Transverse colon (tissue), 4 donors: ENCODE measurements around the gene FSIP2.

Source experiments
- CTCF ChIP-seq, 5 experiments: fragments of 200-600 bp in 3 of 5; fragments of 450-650 bp in 2 of 5; sonication (generic) in 3 of 5; IDR thresholded peaks; 1 replicate in 2 of 5; 2 replicates in 3 of 5; pipeline ENCODE4 v1.5.1; 2016 to 2017; ENCODE audit warnings: antibody characterized with exemption in 5 of 5, inconsistent platforms in 3 of 5, mild to moderate bottlenecking in 2 of 5, moderate library complexity in 1 of 5
- EP300 ChIP-seq: sonication (generic); formaldehyde crosslinking; IDR thresholded peaks from one replicate; pipeline ENCODE4 v1.6.1; 2017; ENCODE audit warnings: antibody characterized with exemption, low read depth
- POLR2A ChIP-seq: fragments of 450-650 bp; IDR thresholded peaks from one replicate; pipeline ENCODE4 v1.6.1; 2016; ENCODE audit warnings: antibody characterized with exemption, mild to moderate bottlenecking, moderate library complexity
- POLR2AphosphoS5 ChIP-seq, 3 donors: sonication (generic); formaldehyde crosslinking; IDR thresholded peaks; one replicate each; pipeline ENCODE4 v1.6.1; 2016; ENCODE audit warnings: antibody characterized with exemption in 3 of 3

- TF ChIP-seq POLR2A: no peak
- TF ChIP-seq CTCF (IDR thresholded peaks at IDR 0.05): no peak
- no peak for TF ChIP-seq POLR2AphosphoS5 (IDR thresholded peaks at IDR 0.05)
- no peak for TF ChIP-seq EP300
Observed at GRCh38 chr2:185828326-185828725, 89.7 kb downstream of the FSIP2 start.
